ENCODE measurements around the gene PPM1L.
"Not testable (repeated sequence)": the region's sequence is repeated elsewhere in the genome, so short reads cannot be mapped to it uniquely, and the experiment has no call there.

The PPM1L gene

GRCh38 chr3:160755776-160756304 lies at the start of gene PPM1L:
Gene PPM1L (plus strand): TSS chr3:160756231.
- DNase-seq = no peak

- no peak for DNase-seq
Observed at GRCh38 chr3:160707187-160707794, 48.7 kb upstream of the PPM1L start.

GRCh38 chr3:160709477-160710182 lies 46.4 kb upstream of the PPM1L start:
- no peak for DNase-seq

- not testable (repeated sequence) for DNase-seq
Observed at GRCh38 chr3:160713144-160713543, 42.9 kb upstream of the PPM1L start.

- DNase-seq = no peak
Observed at GRCh38 chr3:160719710-160720109, 36.3 kb upstream of the PPM1L start.

- no peak for DNase-seq
Observed at GRCh38 chr3:160720123-160720746, 35.8 kb upstream of the PPM1L start.

GRCh38 chr3:160722331-160722730 lies 33.7 kb upstream of the PPM1L start:
- no peak for DNase-seq

- DNase-seq = no peak
Observed at GRCh38 chr3:160725338-160725737, 30.7 kb upstream of the PPM1L start.

GRCh38 chr3:160735826-160736225 lies 20.2 kb upstream of the PPM1L start:
- DNase-seq = no peak

GRCh38 chr3:160738048-160738447 lies 18.0 kb upstream of the PPM1L start:
- DNase-seq = no peak

- peak; percentile 6 for DNase-seq
Observed at GRCh38 chr3:160739079-160739478, 17.0 kb upstream of the PPM1L start.

- DNase-seq = no peak
Observed at GRCh38 chr3:160746976-160747375, 9.1 kb upstream of the PPM1L start.

GRCh38 chr3:160747422-160747821 lies 8.6 kb upstream of the PPM1L start:
- no peak for DNase-seq

- DNase-seq = no peak
Observed at GRCh38 chr3:160748231-160748630, 7.8 kb upstream of the PPM1L start.

GRCh38 chr3:160748787-160749186 lies 7.2 kb upstream of the PPM1L start:
- DNase-seq = no peak

GRCh38 chr3:160753953-160754352 lies 2.1 kb upstream of the PPM1L start:
- DNase-seq = no peak

- peak; percentile 18 for DNase-seq
Observed at GRCh38 chr3:160754371-160754854, 1.6 kb upstream of the PPM1L start.

GRCh38 chr3:160754855-160755747 lies 930 bp upstream of the PPM1L start:
- peak; percentile 75 for DNase-seq

GRCh38 chr3:160757233-160758106 lies 1.4 kb downstream of the PPM1L start:
- DNase-seq = no peak

GRCh38 chr3:160758929-160759577 lies 3.0 kb downstream of the PPM1L start:
- DNase-seq = no peak

- DNase-seq = no peak
Observed at GRCh38 chr3:160763073-160763472, 7.0 kb downstream of the PPM1L start.
